Spinal cord (tissue), 10 donors: ENCODE results near the gene CRB1. TPM values are rescaled to one million over a fixed set of nuclear protein-coding genes. Genes with fewer than 3 reads are reported as not detected.

ENCODE experiments used
- DNase-seq, 6 donors: peaks; one replicate each; pipeline versions ENCODE4 v3.0.0 to v3.0.0-alpha.2; 2013 to 2015; ENCODE audit warnings: low spot score in 6 of 6, low read depth in 4 of 6
- H3K27ac ChIP-seq: one replicate; pipeline ENCODE4 v1.5.1; 2013; ENCODE audit warnings: low read depth, low read length, control low read depth
- H3K27me3 ChIP-seq: one replicate; pipeline ENCODE4 v1.6.1; 2013; ENCODE audit warnings: low read length; ENCODE audit not compliant: control insufficient read depth, insufficient read depth
- H3K36me3 ChIP-seq: one replicate; pipeline ENCODE4 v1.6.1; 2013; ENCODE audit warnings: low read length; ENCODE audit not compliant: control insufficient read depth, insufficient read depth
- H3K4me1 ChIP-seq: one replicate; pipeline ENCODE4 v1.6.1; 2013; ENCODE audit warnings: low read length; ENCODE audit not compliant: control insufficient read depth, insufficient read depth
- H3K4me3 ChIP-seq: one replicate; pipeline ENCODE4 v1.5.1; 2013; ENCODE audit warnings: low read depth, low read length, control low read depth
- H3K9me3 ChIP-seq: one replicate; pipeline ENCODE4 v1.6.1; 2013; ENCODE audit warnings: low read length; ENCODE audit not compliant: control insufficient read depth, insufficient read depth
- WGBS: methylation state at CpG from one replicate; pipeline ENCODE4 v1.1.5; 2013; ENCODE audit warnings: missing lambda C conversion rate; ENCODE audit not compliant: insufficient coverage; 5-methylcytosine and 5-hydroxymethylcytosine counted together
- polyA plus RNA-seq, 2 donors: library from polyadenylated mRNA; unstranded; fragments of 120-200 nt; gene quantifications; one replicate each; pipeline ENCODE4 v1.2.1, GENCODE V29; 2013; ENCODE audit not compliant: insufficient read length in 2 of 2
- total RNA-seq, 2 donors: library from RNA; depleted of rRNA in 1 of 2; stranded (reverse); fragments of 120-200 nt in 1 of 2; fragments of >200 nt in 1 of 2; gene quantifications; one replicate each; pipeline versions ENCODE4 v1.2.3 to v1.2.4, GENCODE V29; 2013 to 2014
- donor health status: healthy.

Gene CRB1
- total and polyA plus RNA-seq, 4 donors, result 18.1 to 36.8 (median 28.6) TPM

DNA sequence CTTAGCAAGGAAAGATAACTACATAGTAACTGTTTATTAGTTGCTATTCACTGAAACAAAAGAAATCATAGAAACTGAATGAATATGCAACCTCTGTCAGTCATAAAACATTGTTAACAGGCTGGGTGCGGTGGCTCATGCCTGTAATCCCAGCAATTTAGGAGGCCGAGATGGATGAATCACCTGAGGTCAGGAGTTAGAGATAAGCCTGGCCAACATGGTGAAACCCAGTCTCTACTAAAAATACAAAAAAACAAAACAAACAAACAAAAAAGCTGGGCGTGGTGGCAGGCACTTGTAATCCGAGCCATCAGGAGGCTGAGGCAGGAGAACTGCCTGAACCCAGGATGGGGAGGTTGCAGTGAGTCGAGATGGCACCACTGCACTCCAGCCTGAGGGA lies 44.1 kb downstream of the CRB1 start:
- no peaks in the 10 kb centered on the region for H3K36me3 ChIP-seq
- no peak for DNase-seq
- H3K27ac ChIP-seq, result no peak overlapping the region
- no peak overlapping the region for H3K4me3 ChIP-seq
- no CpG with 5 or more reads among the region's 5 CpGs for WGBS
- H3K4me1 ChIP-seq, result no peaks in the 10 kb centered on the region
- no peaks in the 10 kb centered on the region for H3K27me3 ChIP-seq
- H3K9me3 ChIP-seq, result no peaks in the 10 kb centered on the region

DNA sequence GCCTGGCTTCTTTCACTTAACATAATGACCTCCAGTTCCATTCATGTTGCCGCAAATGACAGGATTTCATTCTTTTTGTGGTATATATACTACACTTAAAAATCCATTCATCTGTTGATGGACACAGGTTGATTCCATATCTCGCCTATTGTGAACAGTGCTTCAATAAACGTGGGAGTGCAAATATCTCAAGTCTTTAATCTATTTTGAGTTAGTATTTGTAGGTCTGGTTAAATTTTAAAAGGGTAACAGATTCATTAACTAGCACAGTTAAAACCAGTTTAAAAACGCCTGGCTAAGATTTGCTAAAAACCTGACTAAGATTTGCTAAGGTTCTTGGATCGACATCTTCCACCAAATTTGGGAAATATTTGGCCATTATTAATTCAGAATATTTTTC lies 45.7 kb downstream of the CRB1 start:
- WGBS, result no CpG with 5 or more reads among the region's 5 CpGs
- no peak overlapping the region for H3K4me3 ChIP-seq
- no peak for DNase-seq
- no peaks in the 10 kb centered on the region for H3K4me1 ChIP-seq
- no peaks in the 10 kb centered on the region for H3K9me3 ChIP-seq
- H3K36me3 ChIP-seq, result no peaks in the 10 kb centered on the region
- H3K27ac ChIP-seq, result no peak overlapping the region
- H3K27me3 ChIP-seq, result no peaks in the 10 kb centered on the region

DNA sequence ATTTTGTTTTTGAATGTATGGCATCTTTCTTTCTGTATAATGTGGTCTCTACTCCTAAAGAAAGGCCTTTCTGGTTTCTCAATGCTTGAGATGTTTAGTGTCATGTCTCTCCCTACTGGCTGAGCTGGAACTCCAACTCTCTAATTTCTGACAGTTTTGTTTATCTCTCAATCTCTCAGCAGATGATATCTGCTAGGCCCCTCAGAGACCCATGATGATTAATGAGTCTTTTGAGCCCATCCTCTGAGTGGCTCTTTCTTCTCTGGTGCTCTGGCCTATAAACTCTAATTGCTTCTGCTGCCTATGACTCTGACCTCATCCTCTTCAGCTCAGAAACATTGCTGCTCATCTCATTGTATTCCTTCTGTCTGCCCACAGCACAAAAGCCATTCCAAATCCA lies 46.6 kb downstream of the CRB1 start:
- no peaks in the 10 kb centered on the region for H3K4me1 ChIP-seq
- DNase-seq, result peak in 2 of 6 donors; percentile 25 to 41
- no peaks in the 10 kb centered on the region for H3K36me3 ChIP-seq
- no peaks in the 10 kb centered on the region for H3K27me3 ChIP-seq
- H3K27ac ChIP-seq, result no peak overlapping the region
- H3K9me3 ChIP-seq, result no peaks in the 10 kb centered on the region
- no peak overlapping the region for H3K4me3 ChIP-seq

DNA sequence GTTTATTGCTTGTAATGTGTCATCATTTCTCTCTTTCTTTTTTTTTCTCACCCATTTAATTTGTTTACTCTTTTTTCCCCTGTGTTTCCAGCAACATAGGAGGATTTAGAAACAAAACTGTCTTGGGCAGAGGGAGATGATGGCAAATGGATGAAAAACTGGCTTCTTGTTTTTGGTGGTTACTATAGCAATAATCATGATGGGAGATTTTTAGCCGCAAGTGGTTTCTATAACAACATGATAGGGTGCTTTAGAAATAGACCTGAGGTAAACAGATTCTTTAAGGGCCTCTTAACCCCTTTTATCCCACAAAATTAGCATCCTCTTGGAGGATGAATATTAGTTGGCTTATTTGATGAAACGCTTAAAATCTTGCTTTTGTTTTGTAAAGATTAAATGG lies 51.6 kb downstream of the CRB1 start:
- H3K27ac ChIP-seq, result no peak overlapping the region
- H3K4me3 ChIP-seq, result no peak overlapping the region
- H3K4me1 ChIP-seq, result no peaks in the 10 kb centered on the region
- H3K27me3 ChIP-seq, result no peaks in the 10 kb centered on the region
- H3K36me3 ChIP-seq, result no peaks in the 10 kb centered on the region
- DNase-seq, result peak in 2 of 6 donors; percentile 14 to 17
- H3K9me3 ChIP-seq, result no peaks in the 10 kb centered on the region
- no CpG with 5 or more reads among the region's 2 CpGs for WGBS

DNA sequence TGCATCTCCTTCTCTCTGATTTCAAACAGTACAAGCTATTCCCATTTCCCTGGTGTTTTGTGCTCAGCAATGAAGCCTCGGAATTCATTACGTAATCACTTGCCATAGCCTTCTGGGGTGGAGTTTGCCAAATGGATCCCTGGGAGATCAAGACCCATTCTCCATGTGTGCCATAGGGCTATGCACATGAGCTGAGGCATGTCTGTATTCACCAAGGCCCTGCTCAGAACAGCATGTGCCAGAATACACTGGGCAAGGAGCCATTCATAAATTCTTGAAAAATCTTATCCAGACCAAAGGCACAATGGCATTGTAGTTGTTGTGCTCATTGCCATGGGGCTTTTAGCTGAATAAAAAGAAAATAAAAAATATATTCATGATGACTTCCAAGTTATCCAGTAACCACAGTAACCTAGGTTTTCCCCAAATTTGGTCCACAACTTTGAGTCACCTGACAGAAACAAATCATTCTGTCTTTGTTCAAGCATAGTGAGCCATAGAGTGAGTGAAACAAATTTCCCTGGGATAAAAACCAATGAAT lies 53.0 kb downstream of the CRB1 start:
- DNase-seq, result peak in 2 of 6 donors; percentile 62 to 71
- Histone ChIP-seq H3K27me3 (no peaks in the 10 kb centered on the region), H3K4me1 (no peaks in the 10 kb centered on the region), H3K27ac (peak overlapping the region; percentile 19), H3K9me3 (no peaks in the 10 kb centered on the region), H3K4me3 (no peak overlapping the region), H3K36me3 (no peaks in the 10 kb centered on the region)
- WGBS, result 33% methylated on average over 2 of the region's 2 CpGs

DNA sequence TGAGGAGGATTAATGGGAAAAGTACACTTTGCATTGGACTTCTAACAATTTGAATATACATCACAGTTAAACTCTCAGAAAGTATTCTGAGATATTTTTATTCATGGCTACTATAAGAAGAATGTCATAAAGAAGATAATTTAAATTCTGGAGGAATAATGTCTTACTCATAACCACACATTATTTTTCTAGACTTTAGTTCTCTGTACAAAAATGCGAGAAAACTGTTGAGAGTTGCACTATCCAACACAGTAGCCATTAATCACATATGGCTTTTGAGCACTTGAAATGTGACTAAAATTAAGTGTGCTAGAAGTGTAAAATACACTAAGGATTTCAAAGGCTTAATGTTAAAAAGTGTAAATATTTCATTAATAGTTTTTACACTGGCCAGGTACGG lies 53.8 kb downstream of the CRB1 start:
- Histone ChIP-seq H3K4me1 (no peaks in the 10 kb centered on the region), H3K27me3 (no peaks in the 10 kb centered on the region), H3K9me3 (no peaks in the 10 kb centered on the region), H3K27ac (peak overlapping the region; percentile 19), H3K4me3 (no peak overlapping the region), H3K36me3 (no peaks in the 10 kb centered on the region)
- WGBS, result no CpG with 5 or more reads among the region's 2 CpGs
- DNase-seq, result no peak

DNA sequence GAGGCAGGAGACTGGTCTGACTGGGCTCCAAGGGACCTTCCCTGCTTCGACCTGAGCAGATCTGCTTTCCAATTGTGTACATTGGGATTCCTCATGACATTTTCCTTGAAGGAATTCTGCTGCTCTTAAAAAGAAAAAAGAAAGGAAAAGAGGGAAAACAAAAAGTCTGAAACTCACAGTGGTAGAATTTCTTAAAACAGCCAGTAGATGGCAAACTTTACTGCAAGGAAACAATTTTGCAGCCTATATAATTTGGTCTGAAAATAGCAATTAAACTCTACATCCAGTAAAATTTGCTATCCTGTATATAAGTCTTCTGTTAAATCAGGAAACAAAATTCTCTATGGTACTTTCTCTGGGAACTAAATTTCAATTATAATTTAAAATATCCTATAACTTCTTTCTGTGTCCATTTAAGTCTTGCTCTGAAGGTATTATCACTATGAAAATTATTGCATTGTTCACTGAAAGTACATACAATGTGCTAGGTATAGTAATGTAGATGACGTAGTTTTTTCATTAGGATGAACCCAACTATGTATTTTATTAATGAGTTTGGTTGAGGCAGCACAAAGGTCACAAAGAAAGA lies 59.8 kb downstream of the CRB1 start:
- no peaks in the 10 kb centered on the region for H3K27me3 ChIP-seq
- no peaks in the 10 kb centered on the region for H3K9me3 ChIP-seq
- no peak overlapping the region for H3K4me3 ChIP-seq
- no CpG with 5 or more reads among the region's 2 CpGs for WGBS
- no peaks in the 10 kb centered on the region for H3K4me1 ChIP-seq
- H3K36me3 ChIP-seq, result no peaks in the 10 kb centered on the region
- DNase-seq, result peak in 2 of 6 donors; percentile 66 to 77
- no peak overlapping the region for H3K27ac ChIP-seq

DNA sequence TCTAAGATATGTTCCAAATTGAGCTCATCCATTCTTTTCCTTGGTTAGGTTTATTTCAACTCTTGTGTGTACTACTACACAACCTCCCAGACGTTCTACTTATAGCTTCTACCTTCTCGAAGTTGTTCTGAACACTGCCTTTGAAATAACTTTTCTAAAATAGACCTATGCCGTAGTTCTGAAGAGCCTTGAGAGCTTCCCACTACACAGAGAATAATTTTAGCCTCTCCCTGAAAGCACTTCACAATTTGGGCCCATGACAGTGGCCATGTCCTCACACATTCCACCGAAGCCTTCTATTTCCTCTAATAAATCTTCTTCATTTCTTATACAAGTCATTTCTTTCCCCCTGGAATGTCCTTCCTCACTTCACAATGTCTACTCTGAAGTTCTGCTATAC lies 62.2 kb downstream of the CRB1 start:
- Histone ChIP-seq H3K27ac (no peak overlapping the region), H3K27me3 (no peaks in the 10 kb centered on the region), H3K4me3 (no peak overlapping the region), H3K36me3 (no peaks in the 10 kb centered on the region), H3K9me3 (no peaks in the 10 kb centered on the region), H3K4me1 (no peaks in the 10 kb centered on the region)
- 90% methylated on average over 4 of the region's 4 CpGs for WGBS
- no peak for DNase-seq

DNA sequence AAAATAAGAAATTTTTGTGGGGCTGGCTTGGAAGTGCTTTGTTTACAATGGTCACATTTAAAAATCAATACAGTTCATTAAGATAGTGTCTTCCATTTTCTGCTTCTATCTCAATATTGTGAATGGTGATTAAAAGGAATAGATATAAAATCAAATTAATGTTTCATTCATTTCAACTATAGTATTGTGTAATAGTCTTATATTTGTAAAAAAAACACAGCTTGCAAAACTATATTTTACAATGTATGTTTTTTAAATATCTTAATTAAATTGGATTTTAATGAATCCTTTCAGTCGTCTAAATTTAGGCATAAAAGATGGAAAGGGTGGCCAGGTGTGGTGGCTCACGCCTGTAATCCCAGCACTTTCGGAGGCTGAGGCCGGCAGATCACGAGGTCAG lies 63.5 kb downstream of the CRB1 start:
- Histone ChIP-seq H3K27me3 (no peaks in the 10 kb centered on the region), H3K27ac (no peak overlapping the region), H3K4me3 (no peak overlapping the region), H3K36me3 (no peaks in the 10 kb centered on the region), H3K4me1 (no peaks in the 10 kb centered on the region), H3K9me3 (no peaks in the 10 kb centered on the region)
- no CpG with 5 or more reads among the region's 5 CpGs for WGBS
- DNase-seq, result no peak

DNA sequence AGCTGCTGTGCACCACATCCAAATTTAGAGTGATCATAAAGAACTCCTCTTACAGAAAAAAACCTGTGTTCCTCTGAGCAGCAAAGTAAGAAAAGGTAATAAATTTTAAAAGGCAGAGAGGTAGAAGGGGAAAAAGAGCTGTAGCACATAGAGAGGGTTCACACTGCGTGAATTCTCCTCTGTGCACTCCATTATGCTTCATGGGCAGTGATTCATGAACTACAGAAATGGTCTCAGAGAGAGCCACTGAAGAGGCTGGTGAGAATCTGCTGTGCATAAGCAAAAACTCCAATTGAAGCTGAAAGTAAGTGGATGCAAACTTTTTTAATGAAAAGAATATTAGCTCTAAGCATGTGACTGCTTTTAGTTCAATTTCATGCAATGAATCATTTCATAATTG lies 65.0 kb downstream of the CRB1 start:
- no peak overlapping the region for H3K27ac ChIP-seq
- H3K36me3 ChIP-seq, result no peaks in the 10 kb centered on the region
- no peak overlapping the region for H3K4me3 ChIP-seq
- whole genome bisulfite sequencing, result 43% methylated on average over 1 of the region's 1 CpG
- peak in 2 of 6 donors; percentile 16 to 28 for DNase-seq
- H3K4me1 ChIP-seq, result no peaks in the 10 kb centered on the region
- no peaks in the 10 kb centered on the region for H3K9me3 ChIP-seq
- no peaks in the 10 kb centered on the region for H3K27me3 ChIP-seq
